Large intestine (tissue), 3 donors: ENCODE results near the gene PEX14. TPM values are rescaled to one million over a fixed set of nuclear protein-coding genes. Genes with fewer than 3 reads are reported as not detected.

Experiments used
- DNase-seq, 2 donors: peaks; one replicate each; pipeline versions ENCODE4 v3.0.0 to v3.0.0-alpha.2; 2013
- H3K27ac ChIP-seq: one replicate; pipeline ENCODE4 v1.5.1; 2013; ENCODE audit warnings: low read length
- H3K27me3 ChIP-seq: 2 replicates; pipeline ENCODE4 v1.6.1; 2013; ENCODE audit warnings: low read length; ENCODE audit not compliant: control insufficient read depth, insufficient read depth
- H3K36me3 ChIP-seq: 2 replicates; pipeline ENCODE4 v1.6.1; 2013; ENCODE audit warnings: low read length; ENCODE audit not compliant: control insufficient read depth, insufficient read depth
- H3K4me1 ChIP-seq: one replicate; pipeline ENCODE4 v1.6.1; 2013; ENCODE audit warnings: low read length; ENCODE audit not compliant: control insufficient read depth, insufficient read depth
- H3K4me3 ChIP-seq: one replicate; pipeline ENCODE4 v1.5.1; 2013; ENCODE audit warnings: low read length
- H3K9me3 ChIP-seq: one replicate; pipeline ENCODE4 v1.6.1; 2013; ENCODE audit warnings: mild to moderate bottlenecking, low read depth, low read length, moderate library complexity; ENCODE audit not compliant: control insufficient read depth
- WGBS: methylation state at CpG from one replicate; pipeline ENCODE4 v1.1.5; 2013; ENCODE audit warnings: low lambda C conversion rate; ENCODE audit not compliant: insufficient coverage; 5-methylcytosine and 5-hydroxymethylcytosine counted together
- polyA plus RNA-seq: library from polyadenylated mRNA; unstranded; fragments of 120-200 nt; gene quantifications from one replicate; pipeline ENCODE4 v1.2.1, GENCODE V29; 2013

PEX14 gene
- polyA plus RNA-seq, 1 donor, result 25.8 TPM

DNA sequence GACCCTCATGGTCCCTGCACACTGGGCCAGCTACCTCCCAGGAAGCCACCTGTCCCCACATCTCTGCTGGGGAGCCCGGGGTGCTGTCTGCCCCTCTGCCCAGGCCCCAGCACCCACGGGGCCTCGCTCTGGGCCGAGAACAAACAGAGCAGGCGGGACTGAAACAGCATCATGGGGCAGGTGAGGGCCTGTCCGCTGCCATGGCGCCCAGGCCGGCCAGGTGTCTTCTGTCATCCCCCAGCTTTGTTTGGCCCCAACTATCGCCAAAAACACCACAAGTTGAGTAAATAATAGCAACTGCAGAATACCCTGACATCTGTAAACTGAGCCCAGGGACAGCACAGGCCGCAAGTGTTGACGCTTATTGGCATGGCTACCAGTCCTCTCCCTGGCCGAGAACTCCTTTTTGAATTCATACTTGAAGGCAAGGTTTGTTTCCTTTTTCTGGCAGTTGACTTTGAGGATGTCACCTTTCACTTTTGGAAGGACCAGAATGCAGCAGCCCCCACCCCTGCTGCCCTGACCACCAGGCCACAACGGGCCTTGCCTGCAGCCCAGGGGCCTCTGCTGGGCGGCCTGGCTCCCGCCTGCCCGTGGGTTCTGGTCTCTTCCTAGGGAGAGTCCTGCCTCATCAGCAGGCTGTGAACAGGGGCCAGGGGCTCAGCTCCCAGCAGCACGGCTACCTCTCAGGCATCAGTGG lies 169.0 kb downstream of the PEX14 start:
- Histone ChIP-seq H3K27me3 (peaks cover 4% of the 10 kb centered on the region), H3K4me3 (no peak overlapping the region), H3K9me3 (peaks cover 9% of the 10 kb centered on the region), H3K36me3 (peaks cover 66% of the 10 kb centered on the region), H3K27ac (no peak overlapping the region), H3K4me1 (peaks cover 9% of the 10 kb centered on the region)
- no CpG with 5 or more reads among the region's 17 CpGs for WGBS
- DNase-seq, result no peak

DNA sequence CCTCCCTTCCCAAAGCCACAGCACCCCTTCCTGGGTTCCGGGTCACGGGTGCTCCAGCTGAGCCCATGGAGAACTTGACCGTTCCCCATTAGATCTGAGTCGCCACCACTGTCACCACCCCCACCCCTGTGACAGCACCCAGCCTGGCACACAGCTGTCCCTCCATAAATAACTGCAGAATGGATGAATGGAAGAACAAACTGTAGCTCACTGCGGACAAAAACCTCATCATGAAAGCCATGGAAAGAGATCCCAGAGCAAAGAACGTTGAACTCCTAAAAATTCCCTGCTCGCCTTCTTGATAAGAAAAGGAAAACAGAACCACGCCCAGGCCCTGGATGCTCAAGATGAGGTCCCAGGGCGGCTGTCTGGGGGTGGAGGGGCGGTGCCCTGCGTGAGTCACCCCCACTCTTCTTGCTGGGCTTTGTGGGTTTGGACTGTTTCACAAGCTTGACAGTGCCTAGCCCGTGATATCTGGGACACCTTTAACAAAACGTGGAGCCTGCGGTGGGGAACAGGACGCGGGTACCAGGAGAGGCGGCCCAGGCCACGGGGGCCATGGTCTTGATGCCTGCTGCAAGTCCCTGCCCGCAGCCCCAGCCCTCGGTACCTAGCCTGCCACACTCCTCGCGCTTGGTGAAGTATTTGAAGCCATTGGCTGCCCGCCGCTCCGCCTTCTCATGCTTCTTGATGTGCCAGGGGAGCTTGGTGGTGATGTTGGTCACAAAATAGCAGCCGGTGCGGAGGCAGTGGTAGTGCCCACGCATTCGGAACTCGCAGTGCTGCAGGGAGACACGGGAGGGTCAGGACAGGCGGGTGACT lies 169.8 kb downstream of the PEX14 start:
- peaks cover 9% of the 10 kb centered on the region for H3K4me1 ChIP-seq
- H3K9me3 ChIP-seq, result peaks cover 6% of the 10 kb centered on the region
- no peak for DNase-seq
- no peak overlapping the region for H3K4me3 ChIP-seq
- peaks cover 70% of the 10 kb centered on the region for H3K36me3 ChIP-seq
- no peak overlapping the region for H3K27ac ChIP-seq
- H3K27me3 ChIP-seq, result peaks cover 1% of the 10 kb centered on the region
- no CpG with 5 or more reads among the region's 32 CpGs for WGBS

DNA sequence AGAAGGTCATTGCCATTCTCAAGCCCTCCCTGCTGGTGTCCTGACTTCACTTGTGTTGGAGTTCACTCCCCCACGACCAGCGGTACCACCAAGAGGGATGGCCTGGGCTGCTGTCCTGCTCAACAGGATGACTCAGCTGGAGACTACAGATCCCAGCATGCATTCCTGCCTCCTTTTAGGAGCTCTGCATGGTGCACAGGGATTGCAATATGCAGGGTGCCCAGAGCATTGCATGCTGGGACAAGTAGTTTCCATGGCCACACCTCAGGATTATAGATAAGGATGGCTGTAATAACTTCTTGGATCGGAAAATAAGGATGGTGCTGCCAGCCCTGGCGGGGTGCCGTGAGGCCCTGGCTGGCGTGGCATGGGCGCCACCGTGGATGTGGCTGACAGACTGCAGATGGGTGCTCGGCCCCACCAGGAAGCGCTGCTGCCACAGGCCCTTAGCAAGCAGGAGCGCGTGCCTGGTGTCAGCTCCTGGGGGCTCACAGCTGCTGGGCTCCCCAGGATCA lies 171.7 kb downstream of the PEX14 start:
- H3K9me3 ChIP-seq, result peaks cover 6% of the 10 kb centered on the region
- no CpG with 5 or more reads among the region's 12 CpGs for WGBS
- H3K36me3 ChIP-seq, result peaks cover 66% of the 10 kb centered on the region
- DNase-seq, result no peak
- no peaks in the 10 kb centered on the region for H3K27me3 ChIP-seq
- no peak overlapping the region for H3K27ac ChIP-seq
- no peak overlapping the region for H3K4me3 ChIP-seq
- peaks cover 3% of the 10 kb centered on the region for H3K4me1 ChIP-seq

DNA sequence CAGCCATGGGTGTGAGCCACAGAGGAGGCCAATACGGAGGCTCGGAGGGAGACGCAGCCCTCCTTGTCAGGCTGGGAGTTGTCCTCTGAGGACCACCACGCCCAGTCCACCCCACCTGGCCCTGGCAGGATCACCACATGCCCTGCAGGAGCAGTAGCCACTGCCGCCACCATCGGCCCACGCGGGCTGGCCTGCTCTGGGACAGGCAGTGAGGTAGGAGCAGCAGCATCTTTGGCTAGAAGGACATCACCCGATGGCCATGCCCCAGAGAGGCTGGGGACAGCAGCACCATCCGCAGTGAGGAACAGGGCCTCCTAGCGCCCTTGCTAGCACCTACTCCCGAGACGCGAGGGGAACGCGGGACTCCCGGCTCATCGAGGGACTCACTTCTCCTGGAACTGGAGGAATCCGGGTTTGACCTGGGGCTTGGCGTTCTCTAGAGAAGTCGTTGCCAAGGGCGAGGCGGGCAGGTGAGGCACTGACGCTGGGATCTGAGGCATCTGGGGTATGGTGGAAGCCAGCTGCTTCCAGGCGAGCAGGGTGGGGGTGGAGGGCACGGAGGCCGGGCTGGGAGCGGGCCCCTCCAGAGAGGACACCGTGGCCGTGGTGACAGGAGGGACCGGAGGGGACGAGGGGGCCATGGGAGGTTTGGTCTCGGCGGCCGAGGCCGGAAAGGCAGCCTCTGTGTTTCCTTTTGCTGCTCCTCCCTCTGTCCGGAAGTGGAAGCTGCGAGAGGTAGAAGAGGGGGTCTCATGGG lies 172.8 kb downstream of the PEX14 start:
- no CpG with 5 or more reads among the region's 38 CpGs for WGBS

DNA sequence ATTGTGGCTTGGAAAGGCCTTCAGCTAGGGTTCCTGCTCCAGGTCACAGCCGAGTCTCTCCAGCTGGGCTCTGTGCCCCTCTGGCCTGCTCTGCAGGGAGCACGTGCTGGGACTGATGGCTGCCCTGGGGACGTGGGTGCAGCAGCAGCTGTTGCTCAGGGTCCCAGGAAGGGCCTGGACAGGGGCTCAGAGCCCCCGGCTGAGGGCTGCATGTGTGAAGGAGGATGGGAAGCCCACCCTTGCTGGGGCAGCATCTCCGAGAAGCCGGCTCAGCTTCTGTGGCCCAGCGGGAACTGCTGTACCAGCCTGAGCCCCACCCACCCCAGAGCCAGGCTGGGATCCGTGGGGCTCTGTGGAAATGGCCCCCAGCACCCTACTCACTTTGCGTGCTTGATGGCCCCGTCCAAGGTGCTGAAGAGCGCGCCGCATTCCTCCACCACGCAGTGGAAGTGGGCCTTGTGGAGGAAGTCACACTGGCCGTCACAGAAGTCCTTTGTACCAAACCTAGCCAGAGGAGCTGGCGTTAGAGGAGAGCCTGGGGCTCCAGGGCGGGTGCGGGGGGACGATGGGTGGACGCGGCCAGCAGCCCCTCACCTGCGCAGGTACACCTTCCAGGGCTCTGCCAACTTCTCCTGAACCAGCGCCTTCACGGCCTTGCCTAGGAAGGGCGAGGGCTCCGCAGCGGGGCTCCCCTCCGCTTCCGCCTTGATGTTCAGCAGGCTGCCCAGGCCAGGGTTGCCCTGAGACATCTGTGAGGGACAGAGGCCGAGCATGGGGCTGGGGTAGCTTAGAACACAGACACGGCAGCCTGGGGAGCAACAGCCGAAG lies 174.2 kb downstream of the PEX14 start:
- peaks cover 67% of the 10 kb centered on the region for H3K36me3 ChIP-seq
- H3K4me1 ChIP-seq, result no peaks in the 10 kb centered on the region
- no peak overlapping the region for H3K27ac ChIP-seq
- DNase-seq, result no peak
- no peaks in the 10 kb centered on the region for H3K27me3 ChIP-seq
- peaks cover 8% of the 10 kb centered on the region for H3K9me3 ChIP-seq
- no peak overlapping the region for H3K4me3 ChIP-seq
- WGBS, result no CpG with 5 or more reads among the region's 32 CpGs

More for the DNA sequence above, 172.8 kb downstream of the PEX14 start:
- Histone ChIP-seq H3K27ac (no peak overlapping the region), H3K4me3 (no peak overlapping the region), H3K9me3 (peaks cover 4% of the 10 kb centered on the region), H3K27me3 (no peaks in the 10 kb centered on the region), H3K36me3 (peaks cover 63% of the 10 kb centered on the region), H3K4me1 (no peaks in the 10 kb centered on the region)
- no peak for DNase-seq

DNA sequence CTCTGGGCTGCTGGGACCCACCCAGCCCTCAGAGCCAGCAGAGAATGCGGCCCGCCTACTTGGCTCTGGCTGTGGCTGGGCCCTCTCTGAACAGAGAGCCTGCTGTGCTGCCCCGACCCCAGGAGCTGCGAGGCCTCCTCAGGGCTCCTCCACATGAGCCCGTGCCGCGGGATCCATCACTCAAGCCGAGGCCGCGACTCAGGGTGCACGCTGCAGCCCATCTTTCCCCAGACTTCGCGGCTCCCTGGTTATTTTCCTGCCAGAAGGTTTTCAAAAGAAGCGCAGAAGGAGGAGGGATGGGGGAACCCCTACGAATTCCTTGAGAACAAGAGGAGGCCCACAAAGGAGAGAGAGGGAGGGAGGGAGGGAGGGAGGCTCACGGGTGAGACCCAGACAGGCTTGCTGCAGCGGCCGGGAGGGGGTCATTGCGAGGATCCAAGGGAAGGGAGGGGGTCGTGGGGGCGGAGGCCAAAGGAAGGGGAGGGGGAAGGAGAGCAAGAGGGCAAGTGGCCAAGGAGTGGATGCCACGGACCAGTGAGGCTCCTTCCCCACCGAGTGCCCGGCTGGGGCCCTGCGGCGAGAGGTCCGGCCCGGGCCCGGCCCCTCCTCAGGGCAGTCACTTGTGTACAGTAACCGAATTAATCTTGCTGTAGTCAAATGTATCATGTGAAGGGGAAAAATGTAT lies 174.9 kb downstream of the PEX14 start:
- Histone ChIP-seq H3K27me3 (no peaks in the 10 kb centered on the region), H3K4me3 (no peak overlapping the region), H3K4me1 (no peaks in the 10 kb centered on the region), H3K36me3 (peaks cover 66% of the 10 kb centered on the region), H3K9me3 (peaks cover 8% of the 10 kb centered on the region), H3K27ac (no peak overlapping the region)
- no CpG with 5 or more reads among the region's 30 CpGs for WGBS
- no peak for DNase-seq

DNA sequence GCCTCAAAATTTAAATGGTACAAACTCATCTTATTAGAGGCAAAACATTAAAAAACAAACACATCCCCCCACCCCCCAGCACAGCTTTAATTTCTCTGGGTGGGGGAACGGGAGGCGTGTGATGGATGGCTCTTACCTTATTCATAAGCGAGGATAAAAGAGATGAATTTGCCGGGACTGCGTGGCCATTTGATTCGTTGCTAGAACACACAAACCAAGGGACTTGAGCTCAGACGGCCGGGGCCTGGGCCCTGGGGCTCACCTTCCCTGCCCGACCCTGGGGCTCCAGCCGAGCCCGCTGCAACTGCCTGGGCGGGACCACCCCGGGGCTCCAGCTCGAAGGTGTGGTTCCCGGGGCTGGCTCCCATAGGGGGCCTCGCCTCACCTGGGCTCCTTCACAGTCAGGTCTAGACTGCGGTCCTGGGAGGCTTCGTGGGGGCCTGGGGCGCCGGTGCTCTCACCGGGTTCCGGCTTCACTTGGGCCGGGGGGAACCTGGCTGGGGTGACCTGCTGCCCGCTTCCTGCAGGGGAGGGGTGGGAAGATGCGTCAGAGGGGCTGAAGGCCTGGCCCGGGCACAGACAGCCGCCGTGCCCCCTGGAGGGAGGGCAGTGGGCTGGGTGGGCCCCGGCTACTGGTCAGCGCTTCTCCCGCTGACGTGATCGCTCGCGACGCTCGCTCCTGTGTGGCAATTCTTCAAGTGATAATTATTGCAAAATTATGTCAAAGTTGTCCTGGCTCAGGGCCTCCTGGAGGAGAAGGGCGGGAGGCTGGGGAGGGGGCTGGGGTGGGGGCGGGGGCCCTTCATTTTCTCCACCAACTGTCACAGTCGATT lies 176.0 kb downstream of the PEX14 start:
- Histone ChIP-seq H3K9me3 (peaks cover 8% of the 10 kb centered on the region), H3K4me3 (no peak overlapping the region), H3K4me1 (no peaks in the 10 kb centered on the region), H3K27ac (no peak overlapping the region), H3K27me3 (no peaks in the 10 kb centered on the region), H3K36me3 (peaks cover 62% of the 10 kb centered on the region)
- 60% methylated on average over 1 of the region's 40 CpGs for WGBS
- no peak for DNase-seq

DNA sequence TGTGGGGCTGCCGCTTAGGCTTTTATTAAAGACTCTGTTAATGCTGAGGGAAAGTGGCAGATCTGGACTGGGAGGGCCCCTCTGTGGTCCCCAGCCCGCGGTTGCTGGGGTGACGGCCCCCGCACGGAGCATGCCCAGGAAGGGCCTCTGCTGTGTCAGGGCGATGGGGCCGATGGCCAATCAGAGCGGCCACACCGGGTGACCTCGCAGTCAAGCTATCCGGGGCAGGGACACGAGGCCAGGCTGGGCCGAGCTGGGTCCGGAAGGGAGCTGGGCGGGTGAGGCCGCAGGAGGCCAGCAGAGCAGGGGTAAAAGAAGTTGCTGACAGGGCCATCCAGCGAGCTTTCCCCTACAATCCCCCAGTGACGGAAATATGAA lies 176.6 kb downstream of the PEX14 start:
- Histone ChIP-seq H3K4me3 (no peak overlapping the region), H3K27ac (no peak overlapping the region), H3K9me3 (peaks cover 8% of the 10 kb centered on the region), H3K4me1 (no peaks in the 10 kb centered on the region), H3K36me3 (peaks cover 61% of the 10 kb centered on the region), H3K27me3 (no peaks in the 10 kb centered on the region)
- DNase-seq, result no peak
- WGBS, result no CpG with 5 or more reads among the region's 19 CpGs

DNA sequence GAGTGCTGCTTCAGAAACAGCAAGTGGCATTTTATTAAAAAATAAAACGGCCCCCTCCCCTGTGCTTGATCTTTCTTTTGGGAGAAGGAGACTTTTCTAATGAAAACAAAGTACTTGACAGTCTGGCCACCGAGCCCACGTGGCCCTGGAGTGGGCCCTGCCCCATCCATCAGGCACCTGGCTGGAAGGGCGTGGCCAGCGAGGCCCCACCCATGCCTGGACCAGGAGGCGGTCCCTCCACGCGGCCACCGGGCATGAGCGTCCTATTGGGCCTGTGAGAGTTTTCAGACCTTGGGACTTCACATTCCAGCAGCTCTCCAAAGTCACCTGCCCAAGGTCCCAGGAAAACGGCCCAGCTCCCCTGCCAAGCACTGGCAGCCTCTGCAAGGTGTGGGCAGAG lies 177.0 kb downstream of the PEX14 start:
- Histone ChIP-seq H3K27ac (no peak overlapping the region), H3K4me1 (no peaks in the 10 kb centered on the region)
- no CpG with 5 or more reads among the region's 11 CpGs for WGBS

More for the DNA sequence above, 177.0 kb downstream of the PEX14 start:
- peaks cover 60% of the 10 kb centered on the region for H3K36me3 ChIP-seq
- no peak for DNase-seq
- H3K27me3 ChIP-seq, result no peaks in the 10 kb centered on the region
- H3K9me3 ChIP-seq, result peaks cover 8% of the 10 kb centered on the region
- no peak overlapping the region for H3K4me3 ChIP-seq
